Measurements from ENCODE around the gene KIF13A. TPM values are rescaled to one million over a fixed set of nuclear protein-coding genes. Genes with fewer than 3 reads are reported as not detected.
A peak's percentile ranks its signal among the peaks of the same experiment; 100 is the strongest.
"Not testable (repeated sequence)": the region's sequence is repeated elsewhere in the genome, so short reads cannot be mapped to it uniquely, and the experiment has no call there.

Gene KIF13A
- total RNA-seq, 1 donor from 2014 or later = 44.4 TPM

DNA sequence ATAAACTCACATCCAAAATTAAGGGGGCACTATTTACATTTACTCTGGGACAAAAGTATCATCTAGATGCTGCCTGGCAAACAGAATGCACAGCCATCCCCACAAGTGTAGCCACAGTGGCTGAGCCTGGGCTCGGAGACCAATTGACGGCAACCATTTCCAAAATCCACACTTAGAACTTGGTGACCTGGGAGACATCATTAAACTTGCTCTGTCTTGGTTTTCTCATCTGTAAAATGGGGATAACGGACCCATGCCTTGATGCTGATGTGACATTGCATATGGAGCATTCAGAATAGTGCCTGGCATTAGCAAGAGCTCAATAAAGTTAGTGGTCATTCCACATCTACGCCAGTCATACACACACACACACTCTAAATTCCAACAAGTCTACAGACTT is 140.7 kb downstream of the KIF13A start:
- H3K4me3 Mint-ChIP-seq (ENCODE audit: low read depth) = no peak overlapping the region
- H3K9me3 Mint-ChIP-seq (ENCODE audit: low read depth) = no peaks in the 10 kb centered on the region
- peak overlapping the region; percentile 47 for H3K27ac Mint-ChIP-seq
- H3K27me3 Mint-ChIP-seq = no peaks in the 10 kb centered on the region
- peaks cover 15% of the 10 kb centered on the region for H3K36me3 Mint-ChIP-seq (ENCODE audit: insufficient read depth)
- H3K4me1 Mint-ChIP-seq (ENCODE audit: low read depth) = peaks cover 14% of the 10 kb centered on the region
- TF ChIP-seq CTCF (IDR thresholded peaks at IDR 0.05; ENCODE audit: unreplicated experiment) = no peak
- no peak for DNase-seq (ENCODE audit: low spot score, unreplicated experiment)

DNA sequence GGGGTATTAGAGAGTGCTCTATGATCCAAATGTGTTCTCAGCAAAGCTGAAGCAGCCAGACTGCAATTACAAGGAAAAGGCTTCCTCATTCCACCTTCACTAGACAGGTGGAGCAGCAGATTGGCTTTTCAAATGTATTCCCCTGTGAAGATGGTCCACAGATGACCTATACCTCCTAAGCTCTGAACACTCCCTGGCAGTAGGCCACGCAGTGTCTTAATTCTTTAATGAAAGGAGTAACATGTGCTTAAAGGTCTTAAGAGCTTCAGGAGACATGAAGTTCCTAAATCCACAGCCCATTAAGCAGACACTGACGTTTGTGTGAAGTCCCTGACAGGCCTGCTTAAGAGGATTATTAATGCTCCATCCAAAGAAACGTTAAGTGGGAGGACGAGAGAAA is 141.8 kb downstream of the KIF13A start:
- no peak for TF ChIP-seq CTCF (IDR thresholded peaks at IDR 0.05; ENCODE audit: unreplicated experiment)
- no peak overlapping the region for H3K4me3 Mint-ChIP-seq (ENCODE audit: low read depth)
- H3K4me1 Mint-ChIP-seq (ENCODE audit: low read depth) = peaks cover 5% of the 10 kb centered on the region
- H3K27ac Mint-ChIP-seq = no peak overlapping the region
- no peaks in the 10 kb centered on the region for H3K9me3 Mint-ChIP-seq (ENCODE audit: low read depth)
- H3K27me3 Mint-ChIP-seq = no peaks in the 10 kb centered on the region
- peaks cover 15% of the 10 kb centered on the region for H3K36me3 Mint-ChIP-seq (ENCODE audit: insufficient read depth)
- DNase-seq (ENCODE audit: low spot score, unreplicated experiment) = no peak

DNA sequence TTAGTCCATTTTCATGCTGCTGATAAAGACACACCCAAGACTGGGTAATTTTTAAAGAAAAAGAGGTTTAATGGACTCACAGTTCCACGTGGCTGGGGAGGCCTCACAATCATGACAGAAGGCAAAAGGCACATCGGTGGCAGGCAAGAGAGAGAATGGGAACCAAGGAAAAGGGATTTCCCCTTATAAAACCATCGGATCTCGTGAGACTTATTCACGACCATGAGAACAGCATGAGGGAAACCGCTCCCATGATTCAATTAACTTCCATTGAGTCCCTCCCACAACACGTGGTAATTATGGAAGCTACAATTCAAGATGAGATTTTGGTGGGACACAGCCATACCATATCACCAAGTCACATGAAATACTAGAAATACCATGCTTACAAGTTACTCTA is 142.5 kb downstream of the KIF13A start:
- H3K4me1 Mint-ChIP-seq (ENCODE audit: low read depth); H3K27ac Mint-ChIP-seq; H3K9me3 Mint-ChIP-seq (ENCODE audit: low read depth); H3K4me3 Mint-ChIP-seq (ENCODE audit: low read depth); H3K27me3 Mint-ChIP-seq; DNase-seq (ENCODE audit: low spot score, unreplicated experiment): not testable (repeated sequence)
- peaks cover 15% of the 10 kb centered on the region for H3K36me3 Mint-ChIP-seq (ENCODE audit: insufficient read depth)

DNA sequence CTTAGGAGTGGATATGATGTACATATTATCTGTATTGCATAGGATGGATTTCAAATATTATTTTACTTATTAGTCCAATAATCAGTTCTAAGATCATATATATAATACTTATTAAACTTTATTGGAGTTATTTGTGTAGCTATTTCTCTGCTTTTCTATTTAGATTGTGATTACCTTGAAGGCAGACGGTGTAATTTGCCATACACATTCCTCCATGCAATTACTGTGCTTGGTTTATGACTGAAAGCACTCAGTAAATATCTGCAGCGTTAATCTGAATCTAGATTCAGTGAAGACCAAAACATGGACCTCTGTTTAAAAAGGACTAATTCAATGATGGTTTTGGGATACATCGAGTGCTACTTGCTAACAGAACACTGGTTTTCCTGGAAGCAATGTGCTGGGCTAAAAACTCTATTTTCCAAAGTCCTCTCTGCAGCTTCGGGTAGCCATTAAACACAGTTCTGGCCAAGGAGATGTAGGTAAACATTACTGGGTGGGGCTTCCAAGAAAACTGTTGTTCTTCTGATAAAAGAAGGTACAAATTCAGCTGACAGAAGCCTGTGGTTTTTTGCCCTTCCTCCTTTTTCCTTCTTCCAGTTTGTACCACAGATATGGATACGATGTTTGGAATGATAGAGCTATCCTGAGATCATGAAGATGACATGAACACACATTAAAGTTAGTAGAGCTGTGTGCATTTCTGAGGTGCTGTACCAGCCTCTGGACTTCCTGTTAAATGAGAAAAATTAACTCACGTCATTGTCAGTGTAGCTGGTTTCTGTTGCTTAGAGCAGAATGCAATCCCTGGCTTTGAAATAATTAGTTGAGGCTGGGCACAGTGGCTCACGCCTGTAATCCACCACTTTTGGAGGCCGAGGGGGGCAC is 144.3 kb downstream of the KIF13A start:
- no peak for DNase-seq (ENCODE audit: low spot score, unreplicated experiment)
- Mint-ChIP-seq H3K36me3 (ENCODE audit: insufficient read depth) (peaks cover 10% of the 10 kb centered on the region), H3K4me1 (ENCODE audit: low read depth) (peaks cover 4% of the 10 kb centered on the region), H3K27ac (no peak overlapping the region), H3K4me3 (ENCODE audit: low read depth) (no peak overlapping the region), H3K9me3 (ENCODE audit: low read depth) (no peaks in the 10 kb centered on the region), H3K27me3 (no peaks in the 10 kb centered on the region)
- TF ChIP-seq CTCF (IDR thresholded peaks at IDR 0.05; ENCODE audit: unreplicated experiment) = no peak

DNA sequence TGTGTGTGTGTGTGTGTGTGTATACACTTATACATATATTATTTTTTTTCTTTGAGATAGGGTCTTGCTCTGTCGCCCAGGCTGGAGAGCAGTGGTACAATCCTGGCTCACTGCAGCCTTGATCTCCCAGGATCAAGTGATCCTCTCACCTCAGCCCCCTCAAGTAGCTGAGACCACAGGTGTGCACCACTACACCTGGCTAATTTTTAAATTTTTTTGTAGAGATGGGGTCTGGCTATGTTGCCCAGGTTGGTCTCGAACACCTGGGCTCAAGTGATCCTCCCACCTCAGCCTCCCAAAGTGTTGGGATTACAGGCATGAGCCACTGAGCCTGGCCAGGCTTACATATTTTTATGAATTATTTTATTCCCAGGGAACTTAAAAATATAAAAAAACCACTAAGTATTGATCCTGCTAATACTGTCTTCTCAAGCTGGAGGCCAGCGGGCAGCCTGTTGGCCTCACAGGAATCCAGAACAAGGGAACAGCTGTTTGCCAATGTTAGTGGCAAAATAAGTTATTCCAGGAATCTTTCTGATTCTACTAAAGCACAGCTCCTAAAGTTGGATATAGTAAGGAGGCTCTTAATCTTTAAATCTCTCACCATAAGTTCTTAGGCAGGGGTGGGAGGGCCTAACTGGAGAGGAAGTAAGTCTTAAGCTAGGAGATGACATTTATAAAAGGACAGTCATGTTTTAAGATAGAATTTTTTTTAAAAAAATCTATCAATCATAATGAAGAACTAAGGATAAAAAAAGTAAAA is 145.2 kb downstream of the KIF13A start:
- no peak for TF ChIP-seq CTCF (IDR thresholded peaks at IDR 0.05; ENCODE audit: unreplicated experiment)
- H3K27ac Mint-ChIP-seq = no peak overlapping the region
- H3K9me3 Mint-ChIP-seq (ENCODE audit: low read depth) = no peaks in the 10 kb centered on the region
- no peak overlapping the region for H3K4me3 Mint-ChIP-seq (ENCODE audit: low read depth)
- H3K4me1 Mint-ChIP-seq (ENCODE audit: low read depth) = peaks cover 4% of the 10 kb centered on the region
- peaks cover 10% of the 10 kb centered on the region for H3K36me3 Mint-ChIP-seq (ENCODE audit: insufficient read depth)
- no peaks in the 10 kb centered on the region for H3K27me3 Mint-ChIP-seq
- no peak for DNase-seq (ENCODE audit: low spot score, unreplicated experiment)
